K562 (cell line): ENCODE measurements around the gene RNF113B. TPM values are rescaled to one million over a fixed set of nuclear protein-coding genes. Genes with fewer than 3 reads are reported as not detected.

Experiments used
- ATAC-seq: fragments of 200-7000 bp; cut with Tn5 transposase; 3 replicates; pipeline ENCODE4 v1.9.1; 2020; ENCODE audit warnings: moderate library complexity
- BruUV-seq: library from RNA; stranded (reverse); fragments of 400-500 nt; replicated peaks from 2 replicates; lab custom pipeline; 2021; lab: Mats Ljungman, UMichigan
- CTCF ChIA-PET: fragments of 300-600 bp; formaldehyde crosslinking; extraction: SDS; loops from one replicate; lab custom pipeline; 2021; ENCODE audit warnings: low intra/inter-chr PET ratio; lab: Yijun Ruan, JAX
- POLR2A ChIA-PET: fragments of 300-600, 350-650 bp; sonication (Branson Sonifier 250); formaldehyde crosslinking; extraction: SDS; loops from one replicate; lab custom pipeline; 2021; ENCODE audit warnings: antibody characterized with exemption, inconsistent platforms; lab: Yijun Ruan, JAX
- DNase-seq, 4 experiments: peaks; one replicate each; pipeline versions ENCODE4 v3.0.0 to v3.0.0-alpha.2; 2011 to 2018; ENCODE audit warnings: low spot score in 3 of 4, mixed read lengths in 3 of 4; ENCODE audit errors: extremely low read depth in 1 of 4
- FAIRE-seq: peaks from 2 replicates; lab custom pipeline; 2011; peaks lifted over from hg19 to GRCh38; lab: Jason Lieb, UNC
- H2AFZ ChIP-seq: 2 replicates; pipeline ENCODE4 v1.6.0; 2011; ENCODE audit warnings: low read depth, low read length, control low read depth, inconsistent platforms
- H3K27ac ChIP-seq: fragments of 200-600 bp; 3 replicates; pipeline ENCODE4 v1.8.0; 2011; ENCODE audit warnings: low read depth, mild to moderate bottlenecking, control low read depth, inconsistent platforms, low read length, moderate library complexity, mixed read lengths; ENCODE audit errors: extremely low read depth
- H3K27me3 ChIP-seq, 2 experiments: fragments of 300-600 bp in 1 of 2; 2 replicates in 1 of 2; 3 replicates in 1 of 2; pipeline versions ENCODE4 v1.6.0 to v1.8.0; 2011; ENCODE audit warnings: inconsistent platforms in 2 of 2, low read length in 2 of 2, mild to moderate bottlenecking in 1 of 2, mixed read lengths in 1 of 2, moderate library complexity in 1 of 2; ENCODE audit not compliant: control insufficient read depth in 2 of 2, insufficient read depth in 2 of 2
- H3K36me3 ChIP-seq: fragments of 300-600 bp; 3 replicates; pipeline ENCODE4 v1.8.0; 2011; ENCODE audit warnings: mild to moderate bottlenecking, low read length, inconsistent platforms; ENCODE audit not compliant: control insufficient read depth, insufficient read depth
- H3K4me1 ChIP-seq, 2 experiments: fragments of 200-600 bp in 1 of 2; replicated peaks in 1 of 2; 2 replicates in 1 of 2; 3 replicates in 1 of 2; pipeline versions ENCODE4 v1.5.1 to v1.8.0; 2011; ENCODE audit warnings: inconsistent platforms in 2 of 2, low read length in 2 of 2, mild to moderate bottlenecking in 1 of 2, mixed read lengths in 1 of 2, moderate library complexity in 1 of 2; ENCODE audit not compliant: control insufficient read depth in 2 of 2, insufficient read depth in 2 of 2
- H3K4me2 ChIP-seq: 2 replicates; pipeline ENCODE4 v1.6.1; 2011; ENCODE audit warnings: low read length, control low read depth, inconsistent platforms, mixed read lengths; ENCODE audit not compliant: insufficient read depth
- H3K4me3 ChIP-seq: fragments of 200-600 bp; sonication (generic), shearing (Covaris generic); 2 replicates; pipeline ENCODE4 v1.5.1; 2016; ENCODE audit warnings: control low read depth, inconsistent platforms
- H3K79me2 ChIP-seq: fragments of 200-600 bp; 3 replicates; pipeline ENCODE4 v1.8.0; 2011; ENCODE audit warnings: low read length, inconsistent platforms; ENCODE audit not compliant: control insufficient read depth, insufficient read depth
- H3K9ac ChIP-seq, 2 experiments: 2 replicates each; pipeline versions ENCODE4 v1.6.0 to v1.6.1; 2011; ENCODE audit warnings: low read depth in 2 of 2, low read length in 2 of 2, control low read depth in 1 of 2, inconsistent platforms in 1 of 2, mild to moderate bottlenecking in 1 of 2, mixed read lengths in 1 of 2; ENCODE audit not compliant: insufficient read depth in 1 of 2
- H3K9me1 ChIP-seq: one replicate; pipeline ENCODE4 v1.6.0; 2011; ENCODE audit warnings: inconsistent platforms, mild to moderate bottlenecking, low read length, moderate library complexity; ENCODE audit not compliant: control insufficient read depth, insufficient read depth
- H3K9me3 ChIP-seq: replicated peaks from 2 replicates; pipeline ENCODE4 v1.5.1; 2011; ENCODE audit warnings: low read depth, low read length, inconsistent platforms; ENCODE audit not compliant: control insufficient read depth, insufficient read depth
- H4K20me1 ChIP-seq: replicated peaks from 2 replicates; pipeline ENCODE4 v1.6.1; 2011; ENCODE audit warnings: low read length, inconsistent platforms, mixed read lengths; ENCODE audit not compliant: control insufficient read depth, insufficient read depth
- BCL6 ChIP-seq: fragments of 250-450 bp; sonication (Bioruptor Pico); IDR thresholded peaks from 2 replicates; pipeline ENCODE4 v1.4.0; 2020
- BHLHE40 ChIP-seq: IDR thresholded peaks from 2 replicates; pipeline ENCODE4 v1.6.1; 2011; ENCODE audit warnings: low read length, improper control_type of control experiment
- CTBP1 ChIP-seq: fragments of 450-650 bp; IDR thresholded peaks from 2 replicates; pipeline ENCODE4 v1.6.1; 2016; ENCODE audit warnings: borderline replicate concordance
- LCOR ChIP-seq: sonication (generic); formaldehyde crosslinking; IDR thresholded peaks from 2 replicates; pipeline ENCODE4 v1.8.0; 2022; ENCODE audit warnings: mild to moderate bottlenecking, missing genetic modification reagents
- PHB ChIP-seq: fragments of 250-450 bp; sonication (Bioruptor Pico); IDR thresholded peaks from 2 replicates; pipeline ENCODE4 v1.5.0; 2021
- PHTF2 ChIP-seq: fragments of 250-450 bp; sonication (Bioruptor Pico); IDR thresholded peaks from 2 replicates; pipeline ENCODE4 v1.5.0; 2021; ENCODE audit warnings: mild to moderate bottlenecking
- SRSF9 ChIP-seq: fragments of 200-400 bp; formaldehyde crosslinking; IDR thresholded peaks from 2 replicates; pipeline ENCODE4 v1.6.1; 2017; ENCODE audit warnings: low read depth, low read length, borderline replicate concordance
- ZBTB17 ChIP-seq: fragments of 450-650 bp; formaldehyde crosslinking; IDR thresholded peaks from 2 replicates; pipeline ENCODE4 v1.4.0; 2020; ENCODE audit warnings: mild to moderate bottlenecking
- WGBS: fragments of 100-300 bp; shearing (Covaris generic); methylation state at CpG from one replicate; pipeline ENCODE4 v1.1.6; 2016; ENCODE audit warnings: low coverage, mixed read lengths; ENCODE audit not compliant: insufficient coverage; ENCODE audit errors: missing lambda C conversion rate; 5-methylcytosine and 5-hydroxymethylcytosine counted together
- in situ Hi-C: fragments of 300-500 bp; cut with MboI; formaldehyde crosslinking; loops from 4 replicates; pipeline ENCODE4 v1.15.0; 2018; ENCODE audit warnings: inconsistent platforms, mixed read lengths
- intact Hi-C: fragments of 100-400 bp; cut with micrococcal nuclease; formaldehyde crosslinking; loops from 2 replicates; pipeline ENCODE4 v1.14.2; 2022
- polyA plus RNA-seq, 8 experiments: library from polyadenylated mRNA; depleted of rRNA in 4 of 8; stranded (reverse) in 5 of 8; unstranded in 3 of 8; fragments of >200 nt; fragmentation: Nextera tagmentation in 2 of 8; fragmentation: Illumina TruSeq in 1 of 8; extraction: Ambion mirVana in 2 of 8; extraction: Trizol in 1 of 8; gene quantifications; 2 replicates each; pipeline versions ENCODE4 v1.2.1 to v1.2.3, GENCODE V29; 2011 to 2014; ENCODE audit warnings: inconsistent platforms in 1 of 8, missing spikeins in 1 of 8
- total RNA-seq, 7 experiments: library from RNA; depleted of rRNA in 6 of 7; stranded (reverse); fragments of >200 nt in 6 of 7; fragmentation: Illumina TruSeq in 2 of 7; extraction: Trizol in 2 of 7; gene quantifications; 2 replicates each; pipeline versions ENCODE4 v1.2.1 to v1.2.3, GENCODE V29; 2011 to 2021; ENCODE audit warnings: low replicate concordance in 1 of 7

Gene RNF113B
- total and polyA plus RNA-seq, 9 of the 15 experiments (the other 6 are each of a cell fraction or from before 2014, with no cell fraction given), result 0.09 TPM; not detected in 8

GRCh38 chr13:98214707-98215106 lies 37.6 kb upstream of the RNF113B start:
- POLR2A ChIA-PET, result interaction anchor here (1.1 to 1.3 kb wide), 2 partner anchors 11 to 130 kb away, joined by 3 read pairs; no protein-coding TSS in a partner anchor
- no peak overlapping the region for H2AFZ ChIP-seq
- H3K79me2 ChIP-seq, result no peaks in the 10 kb centered on the region
- intact Hi-C loops, result no loop called here
- DNase-seq (no peak), ATAC-seq (no peak), FAIRE-seq (no peak)
- peaks cover 4 to 25% of the 10 kb centered on the region in 2 experiments; a peak in 3 of 5 replicates for H3K27me3 ChIP-seq
- no peak overlapping the region for H3K4me2 ChIP-seq
- no peaks in the 10 kb centered on the region for H3K9me1 ChIP-seq
- no peak overlapping the region for H3K9ac ChIP-seq
- H3K27ac ChIP-seq, result no peak overlapping the region
- in situ Hi-C loops, result no loop called here
- no TSS peak for BruUV-seq
- no peaks in the 10 kb centered on the region; the same call in 1 of the 2 replicates for H4K20me1 ChIP-seq
- CTCF ChIA-PET, result no interaction called here
- H3K9me3 ChIP-seq, result no peaks in the 10 kb centered on the region
- WGBS, result 0% methylated on average over 6 of the region's 6 CpGs
- no peaks in the 10 kb centered on the region for H3K36me3 ChIP-seq
- no peaks in the 10 kb centered on the region for H3K4me1 ChIP-seq
- H3K4me3 ChIP-seq, result no peak overlapping the region
- TF ChIP-seq ZBTB17 (CRISPR knock-in tag) (no peak), PHTF2 (CRISPR knock-in tag) (no peak), BCL6 (no peak), SRSF9 (no peak), CTBP1 (no peak), PHB (CRISPR knock-in tag) (no peak), BHLHE40 (no peak), LCOR (CRISPR knock-in tag) (no peak)
- TF ChIP-seq, all 486 proteins: peak for 0
